ENCODE data around the gene SNX33. TPM values are rescaled to one million over a fixed set of nuclear protein-coding genes. Genes with fewer than 3 reads are reported as not detected.
A peak's percentile ranks its signal among the peaks of the same experiment; 100 is the strongest.

SNX33 gene
- total RNA-seq, 4 donors from 2014 or later, result 32.1 to 59.7 (median 49.5) TPM

DNA sequence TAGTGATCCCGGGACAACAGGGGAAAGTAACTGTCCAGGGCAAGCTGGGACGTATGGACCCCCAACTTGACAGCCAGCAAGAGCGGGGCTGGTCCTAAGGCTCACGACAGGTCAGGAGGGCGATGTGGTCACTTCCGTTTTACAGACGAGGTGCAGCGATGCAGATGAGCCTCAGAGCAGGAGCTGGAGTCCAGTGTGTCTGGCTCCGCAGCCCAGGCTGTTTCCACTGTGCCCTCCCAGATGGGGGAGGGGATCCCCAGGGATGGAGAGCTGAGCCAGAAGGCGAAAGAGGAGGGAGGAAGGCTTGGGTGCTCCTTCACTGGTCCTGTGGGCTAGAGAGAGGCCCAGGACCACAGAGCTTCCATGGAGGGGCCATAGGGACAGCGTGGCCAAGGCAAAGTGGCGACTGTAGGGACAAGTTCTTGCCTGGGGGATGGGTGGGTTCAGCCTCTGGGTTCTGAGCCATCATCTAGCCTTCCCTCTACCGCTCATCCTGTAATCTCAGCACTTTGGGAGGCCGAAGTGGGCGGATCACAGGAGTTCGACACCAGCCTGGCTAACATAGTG lies 5.7 kb downstream of the SNX33 start:
- no peaks in the 10 kb centered on the region for H3K9me3 ChIP-seq
- 68% methylated on average over 15 of the region's 16 CpGs for WGBS
- no peaks in the 10 kb centered on the region for H3K27me3 ChIP-seq
- peak overlapping the region; percentile 87 for H3K4me3 ChIP-seq
- peaks cover 16% of the 10 kb centered on the region for H3K36me3 ChIP-seq
- H3K4me1 ChIP-seq, result peaks cover 95% of the 10 kb centered on the region
- no peak for DNase-seq (ENCODE audit: low spot score in 2 of 2)
- TF ChIP-seq EP300 (IDR thresholded peaks at IDR 0.05), result no peak
- TF ChIP-seq POLR2A (IDR thresholded peaks at IDR 0.05), result no peak
- TF ChIP-seq POLR2AphosphoS5 (IDR thresholded peaks at IDR 0.05), result no peak
- TF ChIP-seq CTCF (IDR thresholded peaks at IDR 0.05), result no peak
- H3K27ac ChIP-seq, result no peak overlapping the region

DNA sequence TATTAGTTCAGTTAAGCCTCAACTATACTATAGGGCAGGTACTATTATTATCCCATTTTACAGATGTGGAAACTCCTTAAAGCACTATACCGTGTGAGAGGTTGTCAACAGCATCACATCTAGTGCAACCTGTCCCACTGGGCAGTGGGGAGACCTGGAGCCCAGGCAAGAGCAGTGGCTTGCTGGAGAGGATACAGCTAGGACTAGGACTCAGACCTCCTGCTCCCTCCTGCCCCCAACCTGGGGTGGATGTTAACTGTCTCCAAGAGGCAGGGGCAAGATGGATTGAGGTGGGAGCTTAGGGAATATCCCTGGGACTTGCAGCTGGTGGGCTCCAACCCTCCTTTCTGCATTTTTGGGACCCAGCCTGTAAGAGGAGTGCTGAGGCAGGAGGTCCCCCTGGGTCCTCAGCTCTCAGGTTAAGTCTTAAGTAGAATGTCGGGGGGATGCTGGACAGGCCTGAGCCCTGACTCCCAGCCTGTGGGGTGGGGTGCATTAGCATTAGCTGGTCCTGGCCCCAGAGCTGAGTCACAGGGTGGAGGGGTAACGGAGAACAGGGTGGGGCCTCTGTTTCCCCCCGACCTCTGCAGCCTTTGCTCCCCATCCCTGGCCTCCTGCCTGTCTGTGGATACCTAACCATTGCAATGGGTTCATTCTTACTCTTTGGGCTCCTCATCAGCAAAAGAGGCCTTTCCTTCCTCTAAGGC lies 6.6 kb downstream of the SNX33 start:
- Histone ChIP-seq H3K4me1 (peaks cover 95% of the 10 kb centered on the region), H3K27me3 (no peaks in the 10 kb centered on the region), H3K36me3 (peaks cover 22% of the 10 kb centered on the region), H3K4me3 (no peak overlapping the region), H3K27ac (no peak overlapping the region), H3K9me3 (no peaks in the 10 kb centered on the region)
- 58% methylated on average over 3 of the region's 4 CpGs for WGBS
- DNase-seq (ENCODE audit: low spot score in 2 of 2), result peak in 1 of 2 donors; percentile 58
- no peak for TF ChIP-seq POLR2AphosphoS5 (IDR thresholded peaks at IDR 0.05)
- no peak for TF ChIP-seq CTCF (IDR thresholded peaks at IDR 0.05)
- no peak for TF ChIP-seq POLR2A (IDR thresholded peaks at IDR 0.05)
- TF ChIP-seq EP300 (IDR thresholded peaks at IDR 0.05), result no peak

GRCh38 chr15:75655931-75656330 lies 8.2 kb downstream of the SNX33 start:
- no peak for DNase-seq (ENCODE audit: low spot score in 2 of 2)
- H3K36me3 ChIP-seq, result peaks cover 26% of the 10 kb centered on the region
- 56% methylated on average over 4 of the region's 4 CpGs for WGBS
- H3K4me3 ChIP-seq, result no peak overlapping the region
- peaks cover 95% of the 10 kb centered on the region for H3K4me1 ChIP-seq
- TF ChIP-seq CTCF (IDR thresholded peaks at IDR 0.05), result no peak
- no peak for TF ChIP-seq POLR2AphosphoS5 (IDR thresholded peaks at IDR 0.05)
- no peak for TF ChIP-seq POLR2A (IDR thresholded peaks at IDR 0.05)
- no peak for TF ChIP-seq EP300 (IDR thresholded peaks at IDR 0.05)
- no peaks in the 10 kb centered on the region for H3K27me3 ChIP-seq
- H3K9me3 ChIP-seq, result no peaks in the 10 kb centered on the region
- no peak overlapping the region for H3K27ac ChIP-seq

GRCh38 chr15:75656331-75656730 lies 8.6 kb downstream of the SNX33 start:
- Histone ChIP-seq H3K4me3 (no peak overlapping the region), H3K36me3 (peaks cover 26% of the 10 kb centered on the region), H3K27ac (no peak overlapping the region), H3K27me3 (no peaks in the 10 kb centered on the region), H3K9me3 (no peaks in the 10 kb centered on the region), H3K4me1 (peaks cover 95% of the 10 kb centered on the region)
- DNase-seq (ENCODE audit: low spot score in 2 of 2), result no peak
- TF ChIP-seq POLR2AphosphoS5 (IDR thresholded peaks at IDR 0.05), result no peak
- no peak for TF ChIP-seq CTCF (IDR thresholded peaks at IDR 0.05)
- TF ChIP-seq EP300 (IDR thresholded peaks at IDR 0.05), result no peak
- no peak for TF ChIP-seq POLR2A (IDR thresholded peaks at IDR 0.05)
- 92% methylated on average over 5 of the region's 5 CpGs for WGBS

DNA sequence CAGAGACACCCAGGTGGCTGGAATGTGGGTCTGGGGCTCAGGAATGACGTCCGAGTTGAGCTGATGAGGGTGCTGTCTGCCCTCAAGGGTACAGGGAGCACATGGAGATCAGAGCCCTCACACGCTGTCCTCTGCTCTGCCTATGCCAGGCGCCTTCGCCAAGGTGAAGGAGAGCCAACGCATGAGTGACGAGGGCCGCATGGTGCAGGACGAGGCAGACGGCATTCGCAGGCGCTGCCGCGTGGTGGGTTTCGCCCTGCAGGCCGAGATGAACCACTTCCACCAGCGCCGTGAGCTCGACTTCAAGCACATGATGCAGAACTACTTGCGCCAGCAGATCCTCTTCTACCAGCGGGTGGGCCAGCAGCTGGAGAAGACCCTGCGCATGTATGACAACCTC lies 9.1 kb downstream of the SNX33 start:
- no peaks in the 10 kb centered on the region for H3K9me3 ChIP-seq

More for the DNA sequence above, 9.1 kb downstream of the SNX33 start:
- Histone ChIP-seq H3K4me3 (no peak overlapping the region), H3K27ac (no peak overlapping the region), H3K36me3 (peaks cover 26% of the 10 kb centered on the region), H3K4me1 (peaks cover 95% of the 10 kb centered on the region), H3K27me3 (no peaks in the 10 kb centered on the region)
- 93% methylated on average over 11 of the region's 22 CpGs for WGBS
- TF ChIP-seq EP300 (IDR thresholded peaks at IDR 0.05) (no peak), CTCF (IDR thresholded peaks at IDR 0.05) (no peak), POLR2AphosphoS5 (IDR thresholded peaks at IDR 0.05) (no peak), POLR2A (IDR thresholded peaks at IDR 0.05) (no peak)
- no peak for DNase-seq (ENCODE audit: low spot score in 2 of 2)
